Measurements from ENCODE around the gene CTF1. TPM values are rescaled to one million over a fixed set of nuclear protein-coding genes. Genes with fewer than 3 reads are reported as not detected.

The CTF1 gene
- total RNA-seq, 1 donor from 2014 or later = 1.7 TPM

DNA sequence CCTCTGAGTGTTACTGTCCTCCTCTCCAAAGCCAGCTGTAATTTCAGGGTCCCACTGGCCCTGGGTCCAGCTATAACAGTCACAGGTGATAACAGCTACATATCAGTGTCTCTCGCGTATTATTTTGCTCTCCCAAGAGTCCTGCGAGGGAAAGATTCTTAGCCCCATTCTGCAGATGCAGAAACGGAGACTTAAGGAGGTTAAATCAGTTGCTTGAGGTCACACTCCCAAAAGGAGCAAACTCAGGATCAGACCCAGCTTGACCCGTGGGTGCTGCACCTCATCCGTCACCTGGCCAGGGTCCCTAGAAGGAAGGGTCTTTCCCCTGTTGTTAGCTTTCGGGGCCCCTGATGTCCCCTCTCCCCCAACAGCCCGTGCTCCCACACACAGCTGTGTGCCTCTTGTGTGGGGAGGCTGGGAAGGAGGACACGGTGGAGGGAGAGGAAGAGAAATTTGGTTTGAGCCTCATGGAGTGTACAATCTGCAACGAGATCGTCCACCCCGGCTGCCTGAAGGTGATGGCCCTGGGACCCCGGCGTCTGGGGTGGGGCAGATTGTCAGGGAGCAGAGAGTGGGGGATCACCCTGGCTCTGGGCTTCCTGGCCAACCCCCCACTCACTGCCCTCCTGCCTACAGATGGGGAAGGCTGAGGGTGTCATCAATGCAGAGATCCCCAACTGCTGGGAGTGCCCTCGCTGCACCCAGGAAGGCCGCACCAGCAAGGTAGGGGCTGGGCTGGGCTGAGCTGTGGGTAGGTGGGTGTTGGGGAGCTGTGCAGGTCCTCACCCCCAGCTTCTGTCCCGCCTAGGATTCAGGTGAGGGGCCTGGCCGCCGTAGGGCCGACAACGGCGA is 30.7 kb downstream of the CTF1 start:
- H3K27me3 Mint-ChIP-seq (ENCODE audit: unreplicated experiment) = peaks cover 16% of the 10 kb centered on the region
- no peaks in the 10 kb centered on the region for H3K36me3 Mint-ChIP-seq (ENCODE audit: unreplicated experiment)
- H3K4me3 Mint-ChIP-seq (ENCODE audit: unreplicated experiment) = peak overlapping the region; percentile 52
- H3K27ac Mint-ChIP-seq (ENCODE audit: unreplicated experiment) = no peak overlapping the region
- no peak for TF ChIP-seq CTCF (IDR thresholded peaks at IDR 0.05; ENCODE audit: partially characterized antibody, unreplicated experiment)
- DNase-seq = no peak
- peaks cover 10% of the 10 kb centered on the region for H3K4me1 Mint-ChIP-seq (ENCODE audit: low read depth, unreplicated experiment)
- H3K9me3 Mint-ChIP-seq (ENCODE audit: unreplicated experiment) = peaks cover 14% of the 10 kb centered on the region

DNA sequence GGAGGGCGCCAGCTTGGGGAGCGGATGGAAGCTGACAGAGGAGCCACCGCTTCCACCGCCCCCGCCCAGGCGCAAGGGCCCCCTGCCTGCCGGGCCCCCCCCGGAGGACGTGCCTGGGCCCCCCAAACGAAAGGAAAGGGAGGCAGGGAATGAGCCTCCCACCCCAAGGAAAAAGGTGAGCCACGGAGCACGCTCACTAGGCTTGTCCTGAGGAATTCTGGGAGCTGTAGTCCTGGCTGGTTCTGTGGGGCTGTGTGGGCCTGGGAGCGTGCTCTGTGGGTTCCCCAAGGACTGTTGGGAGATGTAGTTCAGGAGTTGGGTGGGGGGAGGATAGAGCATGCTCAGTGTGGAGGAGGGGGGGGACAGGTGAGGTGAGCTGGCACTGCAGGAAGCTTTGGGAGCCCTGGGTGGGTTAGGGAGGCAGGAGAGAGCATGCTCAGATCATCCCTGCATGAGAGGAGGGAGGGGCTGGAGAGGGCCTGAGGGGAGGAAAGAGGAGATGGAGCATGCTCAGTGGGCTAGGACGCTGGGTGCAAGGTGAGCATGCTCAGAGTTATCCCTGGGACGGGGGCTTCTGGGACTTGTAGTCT is 31.5 kb downstream of the CTF1 start:
- peak overlapping the region; percentile 28 for H3K27ac Mint-ChIP-seq (ENCODE audit: unreplicated experiment)
- H3K4me1 Mint-ChIP-seq (ENCODE audit: low read depth, unreplicated experiment) = peaks cover 10% of the 10 kb centered on the region
- no peaks in the 10 kb centered on the region for H3K36me3 Mint-ChIP-seq (ENCODE audit: unreplicated experiment)
- TF ChIP-seq CTCF (IDR thresholded peaks at IDR 0.05; ENCODE audit: partially characterized antibody, unreplicated experiment) = no peak
- peaks cover 11% of the 10 kb centered on the region for H3K9me3 Mint-ChIP-seq (ENCODE audit: unreplicated experiment)
- DNase-seq = peak; percentile 70
- peak overlapping the region; percentile 38 for H3K4me3 Mint-ChIP-seq (ENCODE audit: unreplicated experiment)
- peaks cover 13% of the 10 kb centered on the region for H3K27me3 Mint-ChIP-seq (ENCODE audit: unreplicated experiment)

DNA sequence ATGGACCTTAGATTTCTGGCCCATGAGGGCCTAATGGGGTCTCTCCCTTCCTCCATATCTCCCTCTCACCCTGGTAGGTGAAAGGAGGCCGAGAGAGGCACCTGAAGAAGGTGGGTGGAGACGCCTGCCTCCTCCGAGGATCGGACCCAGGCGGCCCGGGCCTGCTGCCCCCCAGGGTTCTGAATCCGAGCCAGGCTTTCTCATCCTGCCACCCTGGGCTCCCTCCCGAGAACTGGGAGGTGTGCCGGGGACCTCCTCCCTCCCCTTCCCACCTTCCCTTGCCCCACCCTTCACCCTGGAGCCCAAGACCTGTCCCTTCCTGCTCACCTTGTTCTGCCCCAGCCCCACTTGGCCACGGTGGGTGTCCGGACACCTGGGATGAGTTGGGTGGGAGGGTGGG is 32.0 kb downstream of the CTF1 start:
- no peak for TF ChIP-seq CTCF (IDR thresholded peaks at IDR 0.05; ENCODE audit: partially characterized antibody, unreplicated experiment)
- no peak for DNase-seq
- H3K4me3 Mint-ChIP-seq (ENCODE audit: unreplicated experiment) = no peak overlapping the region
- no peaks in the 10 kb centered on the region for H3K36me3 Mint-ChIP-seq (ENCODE audit: unreplicated experiment)
- H3K27me3 Mint-ChIP-seq (ENCODE audit: unreplicated experiment) = peaks cover 10% of the 10 kb centered on the region
- peaks cover 9% of the 10 kb centered on the region for H3K9me3 Mint-ChIP-seq (ENCODE audit: unreplicated experiment)
- no peak overlapping the region for H3K27ac Mint-ChIP-seq (ENCODE audit: unreplicated experiment)
- peaks cover 10% of the 10 kb centered on the region for H3K4me1 Mint-ChIP-seq (ENCODE audit: low read depth, unreplicated experiment)

DNA sequence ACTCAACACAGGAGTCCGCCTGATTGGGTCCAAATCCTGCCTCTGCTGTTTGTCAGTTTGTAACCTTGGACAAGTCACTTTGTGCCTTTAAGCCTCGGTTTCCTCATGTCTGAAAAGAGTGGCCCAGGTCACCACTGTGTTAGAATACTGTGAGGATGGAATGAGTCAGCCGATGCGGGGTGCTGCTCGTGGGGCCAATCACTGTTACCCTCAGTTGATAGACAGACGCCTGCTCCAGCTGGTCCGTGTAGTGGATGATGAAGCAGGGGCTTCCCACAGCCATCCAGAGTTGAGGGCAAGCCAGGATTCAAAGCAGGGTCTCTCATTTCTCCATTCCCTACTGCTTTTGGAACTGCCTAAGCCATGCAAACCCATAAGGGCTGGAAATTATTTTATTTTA is 32.8 kb downstream of the CTF1 start:
- no peak overlapping the region for H3K27ac Mint-ChIP-seq (ENCODE audit: unreplicated experiment)
- no peak for DNase-seq
- TF ChIP-seq CTCF (IDR thresholded peaks at IDR 0.05; ENCODE audit: partially characterized antibody, unreplicated experiment) = no peak
- peaks cover 9% of the 10 kb centered on the region for H3K9me3 Mint-ChIP-seq (ENCODE audit: unreplicated experiment)
- H3K4me3 Mint-ChIP-seq (ENCODE audit: unreplicated experiment) = no peak overlapping the region
- H3K27me3 Mint-ChIP-seq (ENCODE audit: unreplicated experiment) = peaks cover 10% of the 10 kb centered on the region
- peaks cover 10% of the 10 kb centered on the region for H3K4me1 Mint-ChIP-seq (ENCODE audit: low read depth, unreplicated experiment)
- H3K36me3 Mint-ChIP-seq (ENCODE audit: unreplicated experiment) = no peaks in the 10 kb centered on the region

DNA sequence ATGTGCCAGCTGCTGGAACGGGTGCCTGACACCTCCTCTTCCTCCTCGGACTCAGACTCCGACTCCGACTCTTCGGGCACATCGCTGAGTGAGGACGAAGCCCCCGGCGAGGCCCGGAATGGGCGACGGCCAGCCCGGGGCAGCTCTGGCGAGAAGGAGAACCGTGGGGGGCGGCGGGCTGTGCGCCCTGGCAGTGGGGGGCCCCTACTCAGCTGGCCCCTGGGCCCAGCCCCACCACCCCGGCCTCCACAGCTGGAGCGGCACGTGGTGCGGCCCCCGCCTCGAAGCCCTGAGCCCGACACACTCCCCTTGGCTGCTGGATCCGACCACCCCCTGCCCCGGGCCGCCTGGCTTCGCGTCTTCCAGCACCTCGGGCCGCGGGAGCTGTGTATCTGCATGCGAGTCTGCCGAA is 33.8 kb downstream of the CTF1 start:
- Mint-ChIP-seq H3K4me3 (ENCODE audit: unreplicated experiment) (no peak overlapping the region), H3K4me1 (ENCODE audit: low read depth, unreplicated experiment) (peaks cover 10% of the 10 kb centered on the region), H3K9me3 (ENCODE audit: unreplicated experiment) (peaks cover 5% of the 10 kb centered on the region), H3K36me3 (ENCODE audit: unreplicated experiment) (peaks cover 6% of the 10 kb centered on the region), H3K27ac (ENCODE audit: unreplicated experiment) (no peak overlapping the region), H3K27me3 (ENCODE audit: unreplicated experiment) (peaks cover 5% of the 10 kb centered on the region)
- no peak for DNase-seq
- TF ChIP-seq CTCF (IDR thresholded peaks at IDR 0.05; ENCODE audit: partially characterized antibody, unreplicated experiment) = no peak
